Activated CD8-positive, alpha-beta memory T cell treated with anti-CD3 and anti-CD28 coated beads for 4 hours (primary cell): ENCODE measurements around the gene CAMK1D.
"Not testable (repeated sequence)": the region's sequence is repeated elsewhere in the genome, so short reads cannot be mapped to it uniquely, and the experiment has no call there.

Experiments used
- DNase-seq, 2 donors: peaks; one replicate each; pipeline ENCODE4 v3.0.0-alpha.2; 2020; ENCODE audit warnings: low read depth in 2 of 2

The CAMK1D gene

DNA sequence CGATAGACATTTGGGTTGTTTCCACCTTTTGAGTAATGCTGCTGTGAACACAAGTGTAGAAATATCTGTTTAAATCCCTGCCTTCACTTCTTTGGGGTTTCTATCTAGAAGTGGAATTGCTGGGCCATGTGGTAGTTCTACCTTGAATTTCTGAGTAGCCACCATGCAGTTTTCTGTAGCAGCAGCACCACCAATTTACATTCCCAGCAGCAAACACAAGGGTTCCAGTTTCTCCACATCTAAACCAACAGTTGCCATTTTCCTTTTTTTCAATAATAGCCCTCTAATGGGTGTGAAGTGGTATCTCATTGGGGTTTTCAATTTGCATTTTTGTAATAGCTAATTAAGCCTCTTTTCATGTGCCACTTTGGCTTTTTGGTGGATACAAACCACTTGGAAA, 442.4 kb downstream of the CAMK1D start:
- DNase-seq = no peak

- no peak for DNase-seq
These were observed 443.7 kb downstream of the CAMK1D start for GRCh38 chr10:12792889-12793556.

GRCh38 chr10:12795315-12796110, 446.2 kb downstream of the CAMK1D start:
- DNase-seq = no peak

DNA sequence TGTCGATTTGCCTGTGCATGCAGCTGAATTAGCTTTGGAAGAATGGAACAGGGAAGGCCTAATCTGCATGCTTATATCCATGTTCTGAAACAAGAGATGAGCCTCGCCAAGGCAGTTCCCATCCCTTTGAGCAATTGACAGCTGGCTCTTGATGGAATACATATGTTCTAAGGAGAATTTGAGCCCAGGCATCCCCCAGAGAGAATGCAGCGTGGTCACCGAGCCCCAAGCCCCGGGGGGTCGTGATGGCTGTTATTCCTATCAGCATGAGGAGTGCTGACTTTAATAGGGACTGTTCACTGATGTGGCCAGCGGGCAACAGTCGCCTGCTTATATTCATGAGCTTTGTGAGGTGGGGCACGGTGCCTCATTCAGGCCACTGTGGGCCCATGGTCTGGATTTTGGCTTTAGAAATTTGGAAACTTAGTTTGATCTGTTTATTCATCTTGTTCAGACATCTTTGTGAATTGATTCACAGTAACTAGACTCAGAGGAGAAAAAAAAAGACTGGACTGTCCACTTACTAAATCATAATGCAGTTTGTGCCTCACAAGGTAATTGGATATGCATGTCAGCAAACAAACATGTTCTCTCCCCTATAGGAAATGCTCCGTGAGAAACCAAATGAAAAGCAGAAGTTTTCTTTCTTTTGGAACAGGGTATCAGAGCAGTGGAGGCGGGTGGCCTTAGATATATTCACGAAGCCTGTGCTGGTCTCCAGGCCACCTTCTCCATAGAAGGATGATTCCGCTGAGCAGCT, 447.2 kb downstream of the CAMK1D start:
- no peak for DNase-seq

- DNase-seq = no peak
These were observed 448.3 kb downstream of the CAMK1D start for GRCh38 chr10:12797471-12798262.

- no peak for DNase-seq
These were observed 449.8 kb downstream of the CAMK1D start for GRCh38 chr10:12799144-12799543.

GRCh38 chr10:12799714-12800113, 450.4 kb downstream of the CAMK1D start:
- no peak for DNase-seq

DNA sequence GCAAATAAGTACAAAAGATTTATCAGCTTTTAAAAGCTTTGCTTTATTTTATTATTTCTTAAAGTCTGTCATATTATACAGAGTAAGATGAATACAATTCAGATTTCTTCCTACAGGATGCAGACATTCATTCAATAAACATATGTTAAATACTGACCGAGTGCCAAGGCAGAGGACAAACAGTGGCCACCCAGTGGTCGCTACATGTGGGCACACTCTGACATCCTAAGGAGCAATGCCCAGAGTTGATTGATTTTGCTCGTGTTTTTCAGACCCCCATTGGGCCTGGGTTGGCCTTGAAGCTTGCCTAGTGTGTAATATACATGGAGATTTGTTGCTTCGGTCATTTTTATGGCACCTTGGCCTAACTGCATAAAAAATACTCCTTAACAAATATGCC, 451.0 kb downstream of the CAMK1D start:
- no peak for DNase-seq

GRCh38 chr10:12801214-12802087, 452.1 kb downstream of the CAMK1D start:
- DNase-seq = no peak

- no peak for DNase-seq
These were observed 454.4 kb downstream of the CAMK1D start for GRCh38 chr10:12803776-12804175.

- DNase-seq = no peak
These were observed 457.1 kb downstream of the CAMK1D start for GRCh38 chr10:12806228-12807095.

- DNase-seq = no peak
These were observed 457.9 kb downstream of the CAMK1D start for GRCh38 chr10:12807096-12807755.

DNA sequence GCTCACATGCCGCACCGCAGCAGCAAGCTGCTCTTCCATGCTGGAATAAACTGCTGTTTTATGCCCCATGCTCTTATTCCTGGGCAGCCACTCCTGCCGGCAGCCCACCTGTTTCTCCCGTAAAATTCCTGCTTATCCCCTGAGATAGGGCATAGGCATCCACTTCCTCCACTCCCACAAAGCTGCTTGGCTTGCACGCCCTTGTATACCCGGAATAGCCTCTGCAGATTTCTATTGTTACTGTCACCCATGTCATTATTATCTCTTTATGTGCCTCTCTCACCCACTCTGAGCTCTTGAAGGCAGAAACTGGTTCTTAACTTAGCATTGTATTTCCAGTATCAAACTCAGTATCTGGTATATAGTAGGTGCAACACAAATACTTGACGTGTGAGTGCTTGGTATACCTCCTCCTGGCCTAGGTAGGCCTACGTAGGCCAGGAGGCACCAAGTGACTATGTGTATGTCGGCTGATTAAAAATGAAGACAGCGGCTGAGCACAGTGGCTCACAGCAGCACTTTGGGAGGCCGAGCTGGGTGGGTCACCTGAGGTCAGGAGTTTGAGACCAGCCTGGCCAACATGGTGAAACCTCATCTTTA, 458.8 kb downstream of the CAMK1D start:
- no peak for DNase-seq

GRCh38 chr10:12810046-12810445, 460.7 kb downstream of the CAMK1D start:
- DNase-seq = not testable (repeated sequence)

DNA sequence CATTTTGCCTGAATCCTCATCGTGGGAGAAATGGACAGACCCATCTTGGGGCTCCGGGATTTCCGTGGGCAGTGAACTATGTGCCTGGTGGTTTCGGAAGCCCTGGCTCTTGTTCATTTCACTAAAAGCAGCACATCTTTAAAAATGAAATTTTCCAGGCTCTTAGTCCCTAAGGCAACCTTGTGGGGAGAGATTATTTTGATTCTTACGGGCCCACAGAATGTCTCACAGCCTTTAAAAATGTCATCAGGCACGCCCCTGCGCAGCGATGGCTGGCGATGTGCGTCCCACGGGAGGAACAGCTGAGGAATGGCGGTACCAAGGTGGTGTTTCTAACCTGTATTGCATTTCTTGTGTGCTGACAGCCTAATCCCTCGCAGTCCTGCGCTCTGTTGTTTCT, 462.5 kb downstream of the CAMK1D start:
- DNase-seq = no peak

GRCh38 chr10:12812571-12812970, 463.2 kb downstream of the CAMK1D start:
- DNase-seq = no peak

DNA sequence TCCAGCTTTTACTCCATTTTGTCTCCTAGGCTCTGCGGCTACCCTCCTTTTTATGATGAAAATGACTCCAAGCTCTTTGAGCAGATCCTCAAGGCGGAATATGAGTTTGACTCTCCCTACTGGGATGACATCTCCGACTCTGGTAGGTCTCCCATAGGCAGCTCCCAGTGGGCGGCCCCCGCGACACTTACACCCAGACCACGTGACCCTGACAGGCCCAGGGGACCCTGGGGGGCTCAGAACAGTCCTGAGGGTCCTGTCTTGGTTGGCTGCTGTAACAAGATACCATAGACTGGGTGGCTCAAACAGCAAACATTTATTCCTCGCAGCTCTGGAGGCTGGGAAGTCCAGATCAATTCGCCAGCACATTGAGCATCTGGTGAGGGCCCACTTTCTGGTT, 464.8 kb downstream of the CAMK1D start:
- no peak for DNase-seq

- DNase-seq = no peak
These were observed 469.7 kb downstream of the CAMK1D start for GRCh38 chr10:12819071-12819470.

DNA sequence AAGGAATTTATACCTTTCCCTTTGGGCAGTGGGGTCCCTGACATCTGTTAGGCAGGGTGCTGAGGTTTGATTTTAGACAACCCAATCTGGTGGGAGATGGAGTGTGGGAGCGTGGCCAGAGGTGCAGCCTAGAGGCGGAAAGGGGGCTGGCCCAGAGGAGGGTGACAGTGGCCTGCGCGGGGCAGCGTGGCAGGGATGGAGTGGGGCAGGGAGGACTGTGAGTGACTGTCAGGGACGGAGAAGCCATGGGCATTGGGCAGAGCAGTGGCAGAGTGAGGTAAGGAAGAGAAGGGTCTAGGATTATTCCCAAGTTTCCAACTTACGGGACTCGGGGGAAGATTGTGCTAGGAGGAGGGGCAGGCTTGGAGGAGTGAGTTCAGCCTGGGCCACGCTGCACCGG, 470.3 kb downstream of the CAMK1D start:
- DNase-seq = no peak
